ENCODE results near the gene CISD3.

DNA sequence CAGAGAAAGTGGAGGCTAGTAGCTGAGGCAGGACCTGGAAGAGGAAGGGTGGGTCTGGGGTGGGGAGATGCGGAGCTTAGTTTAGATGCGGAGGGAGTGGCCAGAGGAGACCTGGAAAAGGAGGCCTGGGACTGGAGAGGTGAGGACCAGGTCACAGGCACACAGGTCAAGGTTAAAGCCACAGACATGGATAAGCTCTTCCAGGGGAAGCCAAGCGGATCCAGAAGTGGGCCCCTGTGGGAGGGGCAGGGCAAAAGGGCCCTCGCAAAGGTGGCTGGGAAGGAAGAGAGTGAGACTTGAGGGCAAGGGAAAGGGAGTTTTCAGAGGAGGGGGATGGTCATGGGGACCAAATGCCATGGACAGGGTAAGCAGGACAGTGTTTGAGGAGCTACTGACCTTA is 39.0 kb upstream of the CISD3 start:
- TF ChIP-seq, protein P1, sequence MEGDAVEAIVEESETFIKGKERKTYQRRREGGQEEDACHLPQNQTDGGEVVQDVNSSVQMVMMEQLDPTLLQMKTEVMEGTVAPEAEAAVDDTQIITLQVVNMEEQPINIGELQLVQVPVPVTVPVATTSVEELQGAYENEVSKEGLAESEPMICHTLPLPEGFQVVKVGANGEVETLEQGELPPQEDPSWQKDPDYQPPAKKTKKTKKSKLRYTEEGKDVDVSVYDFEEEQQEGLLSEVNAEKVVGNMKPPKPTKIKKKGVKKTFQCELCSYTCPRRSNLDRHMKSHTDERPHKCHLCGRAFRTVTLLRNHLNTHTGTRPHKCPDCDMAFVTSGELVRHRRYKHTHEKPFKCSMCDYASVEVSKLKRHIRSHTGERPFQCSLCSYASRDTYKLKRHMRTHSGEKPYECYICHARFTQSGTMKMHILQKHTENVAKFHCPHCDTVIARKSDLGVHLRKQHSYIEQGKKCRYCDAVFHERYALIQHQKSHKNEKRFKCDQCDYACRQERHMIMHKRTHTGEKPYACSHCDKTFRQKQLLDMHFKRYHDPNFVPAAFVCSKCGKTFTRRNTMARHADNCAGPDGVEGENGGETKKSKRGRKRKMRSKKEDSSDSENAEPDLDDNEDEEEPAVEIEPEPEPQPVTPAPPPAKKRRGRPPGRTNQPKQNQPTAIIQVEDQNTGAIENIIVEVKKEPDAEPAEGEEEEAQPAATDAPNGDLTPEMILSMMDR (IDR thresholded peaks at IDR 0.05): no peak
- TF ChIP-seq POLR2A (IDR thresholded peaks at IDR 0.05): no peak
